ENCODE data around the gene SND1. TPM values are rescaled to one million over a fixed set of nuclear protein-coding genes. Genes with fewer than 3 reads are reported as not detected.
"Not testable (repeated sequence)": the region's sequence is repeated elsewhere in the genome, so short reads cannot be mapped to it uniquely, and the experiment has no call there.

The SND1 gene
- total RNA-seq, 1 experiment from 2014 or later, result 139 TPM

DNA sequence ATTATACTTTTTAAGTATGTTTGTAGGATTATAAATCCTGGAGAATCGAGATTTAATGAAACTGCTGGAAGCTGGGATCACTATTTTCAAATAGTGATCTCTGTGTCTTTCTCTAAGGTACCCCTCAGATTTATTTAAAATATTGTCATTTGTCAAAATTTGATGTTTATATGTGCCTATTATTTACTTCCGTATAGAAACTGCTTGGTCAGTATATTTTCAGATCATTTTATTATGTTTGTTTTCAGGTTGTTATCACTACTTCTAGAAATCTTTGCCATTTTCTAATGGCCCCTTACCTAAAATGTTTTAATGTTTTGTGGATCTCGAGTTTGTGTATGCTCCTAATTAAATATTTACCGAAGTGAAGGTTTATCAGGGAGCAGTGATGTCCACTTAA lies 183.7 kb downstream of the SND1 start:
- ChIA-PET CTCF (no interaction called here), POLR2A (ENCODE audit: unreplicated experiment) (no interaction called here)
- TF ChIP-seq EZH2phosphoT487 (IDR thresholded peaks at IDR 0.05; ENCODE audit: borderline replicate concordance, low read length) (no peak), EZH2 (IDR thresholded peaks at IDR 0.05; ENCODE audit: low read length, unreplicated experiment) (no peak)
- TF ChIP-seq, protein P1, sequence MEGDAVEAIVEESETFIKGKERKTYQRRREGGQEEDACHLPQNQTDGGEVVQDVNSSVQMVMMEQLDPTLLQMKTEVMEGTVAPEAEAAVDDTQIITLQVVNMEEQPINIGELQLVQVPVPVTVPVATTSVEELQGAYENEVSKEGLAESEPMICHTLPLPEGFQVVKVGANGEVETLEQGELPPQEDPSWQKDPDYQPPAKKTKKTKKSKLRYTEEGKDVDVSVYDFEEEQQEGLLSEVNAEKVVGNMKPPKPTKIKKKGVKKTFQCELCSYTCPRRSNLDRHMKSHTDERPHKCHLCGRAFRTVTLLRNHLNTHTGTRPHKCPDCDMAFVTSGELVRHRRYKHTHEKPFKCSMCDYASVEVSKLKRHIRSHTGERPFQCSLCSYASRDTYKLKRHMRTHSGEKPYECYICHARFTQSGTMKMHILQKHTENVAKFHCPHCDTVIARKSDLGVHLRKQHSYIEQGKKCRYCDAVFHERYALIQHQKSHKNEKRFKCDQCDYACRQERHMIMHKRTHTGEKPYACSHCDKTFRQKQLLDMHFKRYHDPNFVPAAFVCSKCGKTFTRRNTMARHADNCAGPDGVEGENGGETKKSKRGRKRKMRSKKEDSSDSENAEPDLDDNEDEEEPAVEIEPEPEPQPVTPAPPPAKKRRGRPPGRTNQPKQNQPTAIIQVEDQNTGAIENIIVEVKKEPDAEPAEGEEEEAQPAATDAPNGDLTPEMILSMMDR (conservative IDR thresholded peaks at IDR 0.05; ENCODE audit: low read depth, low read length), result no peak
- no peak for ATAC-seq
- H2AFZ ChIP-seq (ENCODE audit: low read length), result no peak overlapping the region
- BruUV-seq (replicated peaks), result no TSS peak
- no peak overlapping the region for H3K9ac ChIP-seq (ENCODE audit: low read length)
- H3K27me3 ChIP-seq (ENCODE audit: low read length), result no peaks in the 10 kb centered on the region
- no peaks in the 10 kb centered on the region for H3K4me1 ChIP-seq (ENCODE audit: insufficient read depth, low read length)
- H3K79me2 ChIP-seq (ENCODE audit: low read length), result peaks cover 17% of the 10 kb centered on the region; the same call in 1 of the 2 replicates
- H3K9me3 ChIP-seq (ENCODE audit: low read length), result peaks cover 11% of the 10 kb centered on the region; the same call in 1 of the 2 replicates
- intact Hi-C loops (cut with micrococcal nuclease), result no loop called here
- no peak overlapping the region for H3K27ac ChIP-seq (ENCODE audit: low read length)
- H3F3A ChIP-seq (ENCODE audit: low read length, unreplicated experiment), result no peaks in the 10 kb centered on the region
- H3K4me2 ChIP-seq (ENCODE audit: low read length), result no peak overlapping the region
- H3K9me2 ChIP-seq (replicated peaks; ENCODE audit: low read length), result no peaks in the 10 kb centered on the region
- no peak for DNase-seq
- H4K20me1 ChIP-seq (ENCODE audit: low read length), result 0 out of 2 replicates have a peak, but pooled peaks cover 3% of the 10 kb centered on the region
- H3K36me3 ChIP-seq (ENCODE audit: low read depth, low read length), result peaks cover 27% of the 10 kb centered on the region
- H3K4me3 ChIP-seq (ENCODE audit: low read length), result no peak overlapping the region

DNA sequence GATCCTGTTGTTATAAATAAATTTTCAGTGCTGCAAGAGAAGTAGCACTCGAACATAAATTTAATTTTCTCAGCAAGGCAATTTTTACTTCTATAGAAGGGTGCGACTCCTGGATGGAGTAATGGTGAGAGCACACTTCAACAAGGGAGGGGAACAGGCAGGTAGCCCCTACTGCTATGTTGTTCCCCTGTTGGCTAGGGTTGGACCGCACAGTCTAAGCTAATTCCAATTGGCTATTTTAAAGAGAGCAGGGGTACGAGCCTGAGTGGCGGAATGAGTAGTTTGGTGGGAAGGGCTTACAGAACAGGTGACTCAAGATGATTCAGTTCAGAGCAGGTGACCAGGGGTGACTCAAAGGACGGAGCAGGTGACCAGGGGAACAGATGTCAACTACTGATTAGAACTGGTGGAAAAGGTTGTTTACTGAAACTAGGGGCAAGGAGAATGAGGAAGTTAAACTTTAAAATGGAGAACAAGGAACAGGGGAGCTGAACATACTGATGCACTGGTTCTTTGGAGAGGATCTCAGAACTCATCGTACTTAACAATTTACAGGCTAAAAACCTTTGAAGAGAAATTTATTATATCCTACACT lies 185.9 kb downstream of the SND1 start:
- intact Hi-C loops (cut with micrococcal nuclease); H3K4me3 ChIP-seq (ENCODE audit: low read length); H2AFZ ChIP-seq (ENCODE audit: low read length); H3K27me3 ChIP-seq (ENCODE audit: low read length); BruUV-seq (replicated peaks); DNase-seq; H3K9me2 ChIP-seq (replicated peaks; ENCODE audit: low read length); H3F3A ChIP-seq (ENCODE audit: low read length, unreplicated experiment); CTCF ChIA-PET; POLR2A ChIA-PET (ENCODE audit: unreplicated experiment); H3K4me1 ChIP-seq (ENCODE audit: insufficient read depth, low read length); ATAC-seq; H3K27ac ChIP-seq (ENCODE audit: low read length); H3K79me2 ChIP-seq (ENCODE audit: low read length); H4K20me1 ChIP-seq (ENCODE audit: low read length); H3K9ac ChIP-seq (ENCODE audit: low read length); H3K4me2 ChIP-seq (ENCODE audit: low read length): not testable (repeated sequence)
- peaks cover 11% of the 10 kb centered on the region; the same call in 1 of the 2 replicates for H3K9me3 ChIP-seq (ENCODE audit: low read length)
- H3K36me3 ChIP-seq (ENCODE audit: low read depth, low read length), result peaks cover 31% of the 10 kb centered on the region

DNA sequence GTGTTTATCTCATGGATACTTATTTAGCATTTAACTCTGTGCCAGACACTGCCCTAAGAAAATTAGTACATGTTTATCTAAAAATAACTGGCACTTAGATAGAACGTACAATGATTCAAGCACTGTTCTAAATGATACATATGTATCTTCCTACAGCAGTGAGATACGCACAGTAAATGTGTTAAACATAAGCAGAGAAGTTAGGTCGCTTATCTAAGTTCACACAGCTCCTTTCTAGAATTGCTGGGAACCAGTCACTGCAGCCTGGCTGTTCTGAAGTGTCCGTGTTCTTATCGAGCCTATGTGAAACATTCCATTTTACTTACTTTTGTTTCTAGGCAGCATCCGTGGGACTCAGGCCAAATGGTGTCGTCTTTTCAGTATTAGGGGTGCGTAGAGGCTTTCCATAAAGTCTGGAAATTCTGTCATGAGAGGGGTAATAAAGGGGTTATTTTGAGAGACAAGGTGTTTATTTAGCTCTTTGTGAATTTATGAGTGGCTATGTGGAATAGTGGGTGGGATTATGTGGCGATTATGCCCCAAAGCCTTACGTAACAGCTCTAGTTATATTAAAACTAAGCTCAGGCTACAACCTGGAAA lies 186.9 kb downstream of the SND1 start:
- H3K9me2 ChIP-seq (replicated peaks; ENCODE audit: low read length), result no peaks in the 10 kb centered on the region
- H2AFZ ChIP-seq (ENCODE audit: low read length), result no peak overlapping the region
- no peak for ATAC-seq
- H3K4me2 ChIP-seq (ENCODE audit: low read length), result no peak overlapping the region
- intact Hi-C loops (cut with micrococcal nuclease), result no loop called here
- POLR2A ChIA-PET (ENCODE audit: unreplicated experiment), result no interaction called here
- H3K27me3 ChIP-seq (ENCODE audit: low read length), result no peaks in the 10 kb centered on the region
- H4K20me1 ChIP-seq (ENCODE audit: low read length), result no peaks in the 10 kb centered on the region
- CTCF ChIA-PET, result no interaction called here
- DNase-seq, result no peak
- H3F3A ChIP-seq (ENCODE audit: low read length, unreplicated experiment), result no peaks in the 10 kb centered on the region
- peaks cover 11% of the 10 kb centered on the region; the same call in 1 of the 2 replicates for H3K9me3 ChIP-seq (ENCODE audit: low read length)
- 0 out of 2 replicates have a peak, but pooled peaks cover 10% of the 10 kb centered on the region for H3K79me2 ChIP-seq (ENCODE audit: low read length)
- no peak overlapping the region for H3K27ac ChIP-seq (ENCODE audit: low read length)
- no peaks in the 10 kb centered on the region for H3K4me1 ChIP-seq (ENCODE audit: insufficient read depth, low read length)
- H3K9ac ChIP-seq (ENCODE audit: low read length), result no peak overlapping the region
- no peak overlapping the region for H3K4me3 ChIP-seq (ENCODE audit: low read length)
- no TSS peak for BruUV-seq (replicated peaks)
- peaks cover 39% of the 10 kb centered on the region for H3K36me3 ChIP-seq (ENCODE audit: low read depth, low read length)
- TF ChIP-seq, protein P1 (conservative IDR thresholded peaks at IDR 0.05; ENCODE audit: low read depth, low read length), result no peak
- TF ChIP-seq EZH2phosphoT487 (IDR thresholded peaks at IDR 0.05; ENCODE audit: borderline replicate concordance, low read length) (no peak), EZH2 (IDR thresholded peaks at IDR 0.05; ENCODE audit: low read length, unreplicated experiment) (no peak)

Data from PC-3 (cell line).